NCI-H2227 treated with DMSO at 0.1 percent for 48 hours (cell line): ENCODE results near the gene SLC18A2.
"Not testable (repeated sequence)": the region's sequence is repeated elsewhere in the genome, so short reads cannot be mapped to it uniquely, and the experiment has no call there.

Source experiments
- DNase-seq: peaks from one replicate; lab custom pipeline; 2025; lab: John Stamatoyannopoulos, UW

The SLC18A2 gene

DNA sequence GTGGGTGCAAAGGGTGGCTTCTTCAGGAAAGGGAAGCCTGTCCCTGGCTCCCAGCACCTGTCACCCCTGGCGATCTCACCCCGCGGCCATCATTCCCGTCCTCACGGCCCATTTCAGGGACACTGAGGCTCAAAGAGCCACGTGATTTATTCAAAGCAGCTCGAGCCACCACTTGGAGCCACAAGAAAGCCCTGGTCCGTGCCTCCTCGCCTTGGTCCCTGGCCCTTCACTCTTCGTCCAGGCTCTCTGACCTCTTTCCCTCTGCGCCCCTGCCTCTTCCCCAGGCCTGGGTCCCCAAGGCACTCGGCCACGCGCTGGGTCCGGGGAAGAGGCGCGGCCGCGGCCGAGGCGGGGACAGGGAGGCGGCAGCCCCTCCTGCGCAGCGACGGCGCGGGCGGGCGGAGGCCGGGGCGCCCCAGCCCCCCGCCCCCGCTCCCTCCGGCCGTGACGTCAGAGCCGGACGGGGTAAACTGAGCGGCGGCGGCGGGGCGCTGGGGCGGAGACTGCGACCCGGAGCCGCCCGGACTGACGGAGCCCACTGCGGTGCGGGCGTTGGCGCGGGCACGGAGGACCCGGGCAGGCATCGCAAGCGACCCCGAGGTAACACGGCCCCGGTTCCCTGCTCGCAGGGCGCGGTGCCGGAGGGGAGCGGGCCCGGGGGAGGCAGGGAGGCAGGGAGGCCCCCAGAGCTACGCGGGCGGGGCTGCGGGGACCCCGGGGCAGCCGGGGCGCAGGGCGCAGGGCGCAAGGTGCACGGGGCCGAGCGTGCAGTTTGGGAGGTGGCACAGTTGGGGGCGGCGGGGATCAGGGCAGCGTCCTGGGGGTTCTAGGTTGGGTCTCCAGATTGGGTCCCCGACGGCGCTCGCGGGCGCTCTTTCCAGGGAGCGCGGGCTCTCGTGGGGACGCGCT, at the start of gene SLC18A2:
Gene SLC18A2 (plus strand): TSS at position 494 of the 909 bp plus-strand sequence. CDS start 580 bp downstream, outside the sequence.
- no peak for DNase-seq

DNA sequence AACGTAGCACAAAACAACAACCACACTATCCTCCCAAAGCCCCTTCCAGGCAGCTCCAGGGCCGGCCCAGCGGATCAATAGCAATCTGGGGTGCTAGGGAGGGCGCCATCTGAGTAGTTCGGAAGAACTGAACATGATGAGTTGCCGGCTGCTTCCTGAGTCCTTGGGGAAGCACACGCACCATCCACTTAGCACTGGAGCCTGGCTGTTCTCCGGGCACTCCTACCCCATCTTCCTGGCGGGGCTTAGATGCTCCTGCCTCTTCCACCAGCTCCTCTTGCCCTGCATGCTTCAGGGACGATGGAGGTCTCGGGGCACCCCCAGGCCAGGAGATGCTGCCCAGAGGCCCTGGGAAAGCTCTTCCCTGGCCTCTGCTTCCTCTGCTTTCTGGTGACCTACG, 43.7 kb upstream of the SLC18A2 start, which contains the start of gene KCNK18:
Gene KCNK18 (plus strand): TSS at position 301 of the 400 bp plus-strand sequence. CDS start 0 bp downstream, at position 301.
- DNase-seq, result no peak

- DNase-seq, result no peak
Observed at GRCh38 chr10:117198088-117198487, 42.8 kb upstream of the SLC18A2 start.

- DNase-seq, result no peak
Observed at GRCh38 chr10:117201826-117202225, 39.1 kb upstream of the SLC18A2 start.

GRCh38 chr10:117204316-117204715, 36.6 kb upstream of the SLC18A2 start:
- no peak for DNase-seq

- DNase-seq, result no peak
Observed at GRCh38 chr10:117212176-117212575, 28.7 kb upstream of the SLC18A2 start.

DNA sequence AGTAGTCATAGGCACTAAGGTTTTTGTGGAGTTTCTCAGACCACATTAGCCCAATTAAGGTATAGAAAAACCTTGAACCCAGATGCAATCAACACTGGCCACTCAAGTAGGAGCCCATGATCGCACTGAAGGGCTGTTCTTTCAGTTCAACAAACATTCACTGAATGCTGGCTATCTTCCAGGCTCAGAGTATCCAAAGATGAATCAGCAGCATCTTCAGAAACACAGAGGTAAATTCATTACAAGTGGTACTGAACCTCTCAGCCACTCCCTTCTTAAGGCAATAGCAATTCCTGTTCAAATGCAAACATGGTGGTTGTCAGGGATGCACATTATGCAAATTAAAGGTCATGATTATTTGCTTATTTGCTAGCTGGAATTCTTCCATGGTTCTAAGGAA, 26.5 kb upstream of the SLC18A2 start:
- DNase-seq, result no peak

- DNase-seq, result no peak
Observed at GRCh38 chr10:117215079-117215478, 25.8 kb upstream of the SLC18A2 start.

DNA sequence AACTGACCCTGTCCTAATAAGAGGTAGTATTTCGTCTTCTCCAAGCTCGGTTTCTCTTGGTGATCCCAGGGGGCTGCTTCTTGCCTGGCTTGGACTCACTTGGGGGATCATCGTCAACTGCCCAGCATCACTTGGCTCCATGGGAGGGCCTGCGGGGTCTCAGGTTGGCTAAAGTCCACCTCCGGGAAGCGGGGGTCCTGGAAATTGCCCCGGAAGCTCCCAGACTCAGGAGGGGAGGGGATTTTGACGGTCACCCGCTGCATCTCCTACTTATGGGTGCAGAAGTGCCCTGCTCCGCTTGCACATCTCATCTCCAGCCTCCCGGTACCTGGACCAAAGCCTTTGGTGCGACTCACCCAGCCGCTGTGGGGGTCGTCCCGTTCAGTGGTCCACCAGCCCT, 24.9 kb upstream of the SLC18A2 start:
- DNase-seq, result no peak

GRCh38 chr10:117216611-117217195, 24.2 kb upstream of the SLC18A2 start:
- DNase-seq, result peak; percentile 19

DNA sequence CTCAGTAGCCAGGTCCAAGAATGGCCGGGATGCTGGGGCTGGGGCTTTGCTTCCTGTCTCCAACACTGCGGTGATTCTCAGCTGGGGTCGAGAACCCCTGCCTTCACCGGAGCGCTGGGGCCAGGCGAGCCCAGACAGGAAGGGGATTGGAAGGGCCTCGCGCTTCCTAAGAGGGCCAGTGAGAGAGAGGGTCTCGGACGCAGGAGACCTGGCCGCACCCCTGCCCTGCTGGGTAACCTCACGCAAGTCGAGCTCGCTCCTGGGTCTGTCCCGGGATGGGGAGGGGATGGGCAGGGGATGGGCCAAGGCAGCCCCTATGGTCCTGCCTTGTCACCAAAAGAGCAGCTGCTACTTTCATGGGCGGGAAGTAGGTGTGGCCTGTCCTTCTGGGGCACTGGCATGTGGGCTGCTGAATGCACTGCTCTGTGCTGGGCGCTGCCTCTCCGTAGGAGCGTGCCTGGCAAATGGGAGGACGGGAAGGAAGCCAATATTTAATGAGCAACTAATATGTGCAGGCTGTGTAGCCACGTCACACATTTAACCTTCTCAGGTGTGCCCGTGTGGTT, 23.6 kb upstream of the SLC18A2 start:
- no peak for DNase-seq

- DNase-seq, result no peak
Observed at GRCh38 chr10:117218654-117219053, 22.3 kb upstream of the SLC18A2 start.

DNA sequence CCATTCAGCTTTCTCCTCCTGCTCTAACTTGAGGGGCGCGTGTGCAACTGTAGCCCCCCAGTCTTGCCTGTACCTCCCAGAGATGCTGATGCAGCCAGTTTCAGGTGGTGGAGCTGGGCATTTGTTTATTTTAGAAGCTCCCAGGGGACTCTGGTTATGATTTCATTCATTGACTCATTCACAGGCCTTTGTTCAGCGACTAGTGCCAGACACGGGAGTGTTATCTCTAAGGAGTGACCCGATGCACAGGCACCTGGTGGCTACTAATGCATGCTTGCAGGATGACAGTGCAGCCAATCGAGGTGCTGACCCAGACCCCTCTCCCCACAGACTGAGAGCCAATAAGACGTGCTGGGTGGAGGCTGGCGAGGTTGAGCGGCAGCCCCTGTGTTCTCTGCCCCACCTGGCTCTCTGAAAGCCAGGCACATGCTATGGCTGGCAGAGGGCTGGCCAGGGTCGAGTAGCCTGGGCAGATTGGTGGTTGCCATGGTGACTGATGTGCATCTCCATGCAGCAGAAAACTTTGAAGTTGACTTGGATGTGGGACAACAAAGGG, 19.7 kb upstream of the SLC18A2 start:
- no peak for DNase-seq

DNA sequence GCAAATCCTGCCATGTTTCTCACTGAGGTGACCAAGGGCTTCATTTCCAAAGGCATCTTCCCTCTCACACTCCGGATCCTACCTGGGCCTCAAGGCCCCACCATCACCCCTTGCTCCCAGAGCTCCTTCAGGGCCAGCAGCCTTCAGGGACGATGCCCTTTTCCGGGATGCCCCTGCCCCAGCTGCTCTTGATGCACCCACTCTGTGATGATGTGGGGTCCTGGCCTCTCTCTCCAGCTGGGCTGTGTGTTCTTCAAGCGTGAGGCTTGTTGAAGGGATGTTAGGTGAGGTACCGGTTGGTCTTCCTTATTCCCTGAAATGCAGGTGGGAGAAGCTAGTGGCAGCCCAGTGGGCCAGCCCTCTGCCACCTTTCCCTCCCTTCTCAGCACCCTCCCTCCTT, 18.4 kb upstream of the SLC18A2 start:
- DNase-seq, result no peak

GRCh38 chr10:117222976-117223692, 17.8 kb upstream of the SLC18A2 start:
- DNase-seq, result no peak

DNA sequence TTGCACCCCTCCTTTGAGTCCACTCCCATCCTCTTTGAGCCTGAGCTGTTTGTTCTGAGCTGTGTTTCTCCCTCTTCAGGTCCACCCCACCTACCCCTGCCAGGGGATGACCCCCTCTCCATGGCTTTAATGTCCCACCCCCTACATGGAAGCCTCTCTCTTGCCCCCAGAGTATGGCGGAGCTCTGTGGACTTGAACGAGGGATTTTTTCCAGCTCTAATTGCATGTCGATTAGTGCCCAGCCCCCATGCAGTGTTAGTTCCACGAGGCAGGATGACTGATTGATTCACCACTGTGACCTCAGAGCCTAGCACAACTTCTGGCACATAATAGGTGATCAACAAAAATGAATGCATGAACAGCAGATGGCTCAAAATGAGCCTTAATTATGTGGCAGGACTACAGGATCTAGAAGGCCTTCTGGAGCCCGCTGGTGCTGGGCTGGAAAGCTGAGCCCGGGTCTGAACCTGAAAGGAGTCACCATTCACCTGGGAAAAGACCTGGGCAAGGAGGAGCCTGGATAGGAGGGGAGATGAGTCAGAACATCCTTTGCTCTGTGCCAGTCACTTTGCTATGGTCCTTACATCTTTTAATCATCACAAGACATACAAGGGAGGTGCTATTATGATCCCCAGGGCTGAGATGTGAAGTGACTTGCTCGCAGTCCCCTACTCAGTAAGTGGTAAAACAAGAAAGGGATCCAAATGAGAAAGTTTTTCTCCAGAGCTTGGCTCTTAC, 17.1 kb upstream of the SLC18A2 start:
- DNase-seq, result no peak

- no peak for DNase-seq
Observed at GRCh38 chr10:117224881-117225280, 16.0 kb upstream of the SLC18A2 start.

DNA sequence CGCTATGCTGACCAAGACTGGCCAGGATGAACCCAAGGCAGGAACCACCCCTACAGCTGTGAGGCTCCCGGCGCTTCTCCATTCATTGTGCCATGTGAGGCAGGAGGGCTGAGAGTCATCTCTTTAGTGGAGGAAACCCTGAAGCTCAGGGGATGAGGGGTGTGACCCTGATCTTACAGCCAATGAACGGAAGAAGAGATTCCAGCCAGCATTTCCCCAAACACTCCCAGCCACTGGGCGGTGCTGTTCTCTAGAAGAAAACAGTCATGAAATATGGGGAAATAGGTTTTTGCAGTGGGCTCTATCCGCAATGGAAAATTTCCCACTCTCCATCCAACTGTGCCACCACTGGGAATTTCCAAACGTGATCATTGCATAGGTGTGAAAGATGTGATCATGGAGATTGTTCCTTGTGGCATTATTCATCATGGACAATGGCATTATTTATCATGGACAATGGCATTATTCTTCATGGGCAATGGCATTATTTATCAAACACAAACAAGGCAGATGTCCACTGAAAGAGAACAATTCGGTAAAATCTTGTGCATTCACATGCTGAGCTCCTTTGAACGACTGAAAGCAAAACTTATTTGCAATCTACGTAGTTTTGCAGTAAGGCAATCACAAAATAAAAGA, 14.0 kb upstream of the SLC18A2 start:
- DNase-seq, result no peak

GRCh38 chr10:117228210-117228609, 12.7 kb upstream of the SLC18A2 start:
- no peak for DNase-seq

DNA sequence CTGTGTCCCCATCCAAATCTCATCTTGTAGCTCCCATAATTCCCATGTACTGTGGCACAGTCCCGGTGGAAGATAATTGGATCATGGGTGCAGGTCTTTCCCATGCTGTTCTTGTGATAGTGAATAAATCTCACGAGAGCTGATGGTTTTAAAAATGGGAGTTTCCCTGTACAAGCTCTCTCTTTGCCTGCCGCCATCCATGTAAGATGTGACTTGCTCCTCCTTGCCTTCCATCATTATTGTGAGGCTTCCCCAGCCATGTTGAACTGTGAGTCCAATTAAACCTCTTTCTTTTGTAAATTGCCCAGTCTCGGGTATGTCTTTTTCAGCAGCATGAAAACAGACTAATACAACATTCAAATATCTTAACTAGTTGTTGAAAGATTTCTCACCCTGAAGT, 10.8 kb upstream of the SLC18A2 start:
- DNase-seq, result not testable (repeated sequence)
